Endothelial cell of umbilical vein (primary cell): ENCODE measurements around the gene SLC22A6. TPM values are rescaled to one million over a fixed set of nuclear protein-coding genes. Genes with fewer than 3 reads are reported as not detected.

Experiments
- BruUV-seq: library from RNA; stranded (reverse); fragments of 400-500 nt; replicated peaks from 2 replicates; lab custom pipeline; 2021; lab: Mats Ljungman, UMichigan
- CTCF ChIA-PET: fragments of 300-600, 350-600 bp; sonication (Branson Sonifier 250); formaldehyde crosslinking; loops from one replicate; lab custom pipeline; 2021; ENCODE audit warnings: antibody characterized with exemption, inconsistent platforms; lab: Charles Lee
- POLR2A ChIA-PET: fragments of 300-600, 350-600 bp; sonication (Branson Sonifier 250); formaldehyde crosslinking; loops from one replicate; lab custom pipeline; 2021; ENCODE audit warnings: antibody characterized with exemption, inconsistent platforms; lab: Charles Lee
- DNase-seq: peaks from one replicate; pipeline ENCODE4 v3.0.0-alpha.2; 2011; ENCODE audit warnings: low read depth, low spot score
- FAIRE-seq: peaks from 2 replicates; lab custom pipeline; 2011; peaks lifted over from hg19 to GRCh38; lab: Jason Lieb, UNC
- H2AFZ ChIP-seq: 2 replicates; pipeline ENCODE4 v1.6.0; 2012; ENCODE audit warnings: low read depth, low read length, control low read depth, inconsistent platforms
- H3K27ac ChIP-seq: 2 replicates; pipeline ENCODE4 v1.5.1; 2011; ENCODE audit warnings: low read depth, mild to moderate bottlenecking, control low read depth, low read length, moderate library complexity; ENCODE audit not compliant: insufficient read depth
- H3K27me3 ChIP-seq, 2 experiments: 2 replicates each; pipeline versions ENCODE4 v1.6.0 to v1.6.1; 2011; ENCODE audit warnings: low read length in 2 of 2, mixed read lengths in 1 of 2; ENCODE audit not compliant: control insufficient read depth in 2 of 2, insufficient read depth in 2 of 2
- H3K36me3 ChIP-seq, 2 experiments: 2 replicates in 1 of 2; 3 replicates in 1 of 2; pipeline ENCODE4 v1.5.1; 2011; ENCODE audit warnings: low read length in 2 of 2, mild to moderate bottlenecking in 1 of 2, moderate library complexity in 1 of 2; ENCODE audit not compliant: control insufficient read depth in 2 of 2, insufficient read depth in 2 of 2; ENCODE audit errors: extremely low read depth in 1 of 2
- H3K4me1 ChIP-seq: 3 replicates; pipeline ENCODE4 v1.5.1; 2011; ENCODE audit warnings: mild to moderate bottlenecking, low read length; ENCODE audit not compliant: control insufficient read depth, insufficient read depth; ENCODE audit errors: extremely low read depth
- H3K4me2 ChIP-seq: 2 replicates; pipeline ENCODE4 v1.6.1; 2011; ENCODE audit warnings: low read length, control low read depth, mixed read lengths; ENCODE audit not compliant: insufficient read depth
- H3K4me3 ChIP-seq, 3 experiments: fragments of 200-600 bp in 1 of 3; sonication (generic), shearing (Covaris generic) in 1 of 3; replicated peaks in 1 of 3; 2 replicates each; pipeline ENCODE4 v1.5.1; 2011 to 2016; ENCODE audit warnings: control low read depth in 3 of 3, low read length in 3 of 3, mild to moderate bottlenecking in 2 of 3, inconsistent platforms in 1 of 3, low read depth in 1 of 3, moderate library complexity in 1 of 3; ENCODE audit not compliant: insufficient read depth in 1 of 3
- H3K79me2 ChIP-seq: 2 replicates; pipeline ENCODE4 v1.6.0; 2012; ENCODE audit warnings: low read length, inconsistent platforms; ENCODE audit not compliant: control insufficient read depth, insufficient read depth
- H3K9ac ChIP-seq: replicated peaks from 2 replicates; pipeline ENCODE3; 2011; ENCODE audit warnings: low read length, control low read depth; ENCODE audit not compliant: insufficient read depth; ENCODE audit errors: extremely low read depth
- H3K9me1 ChIP-seq: replicated peaks from 3 replicates; pipeline ENCODE4 v1.6.0; 2011; ENCODE audit warnings: mild to moderate bottlenecking, low read length; ENCODE audit not compliant: control insufficient read depth, insufficient read depth; ENCODE audit errors: extremely low read depth
- H3K9me3 ChIP-seq: replicated peaks from 2 replicates; pipeline ENCODE4 v1.5.1; 2012; ENCODE audit warnings: low read length, inconsistent platforms; ENCODE audit not compliant: control insufficient read depth, insufficient read depth
- H4K20me1 ChIP-seq: replicated peaks from 2 replicates; pipeline ENCODE3; 2011; ENCODE audit warnings: mild to moderate bottlenecking, low read length; ENCODE audit not compliant: control insufficient read depth, insufficient read depth; ENCODE audit errors: extremely low read depth
- EZH2 ChIP-seq: IDR thresholded peaks from 2 replicates; pipeline ENCODE4 v1.6.1; 2012; ENCODE audit warnings: borderline replicate concordance, low read depth, mild to moderate bottlenecking, moderate library complexity, low read length, inconsistent platforms; ENCODE audit not compliant: severe bottlenecking
- FOS ChIP-seq: IDR thresholded peaks from 2 replicates; pipeline ENCODE4 v1.6.1; 2011; ENCODE audit warnings: mild to moderate bottlenecking, low read length, moderate library complexity, borderline replicate concordance; ENCODE audit not compliant: insufficient read depth
- GATA2 ChIP-seq: IDR thresholded peaks from 2 replicates; pipeline ENCODE4 v1.7.0; 2011; ENCODE audit warnings: low read depth, mild to moderate bottlenecking, moderate library complexity, mixed read lengths, low read length; ENCODE audit not compliant: insufficient read length, insufficient read depth
- JUN ChIP-seq: IDR thresholded peaks from 2 replicates; pipeline ENCODE4 v1.6.1; 2011; ENCODE audit warnings: borderline replicate concordance, low read depth; ENCODE audit not compliant: insufficient read length, insufficient read depth
- MYC ChIP-seq: IDR thresholded peaks from one replicate; pipeline ENCODE4 v1.6.1; 2011; ENCODE audit warnings: mild to moderate bottlenecking, low read depth, low read length
- POLR2A ChIP-seq: IDR thresholded peaks from 2 replicates; pipeline ENCODE4 v1.6.1; 2012; ENCODE audit warnings: low read depth, mild to moderate bottlenecking, control low read depth, low read length
- POLR2AphosphoS5 ChIP-seq: IDR thresholded peaks from 2 replicates; pipeline ENCODE4 v1.6.1; 2012; ENCODE audit warnings: low read depth, mild to moderate bottlenecking, control low read depth, low read length, moderate library complexity; ENCODE audit not compliant: insufficient read depth
- dilution Hi-C: fragments of 300-500 bp; cut with MboI; formaldehyde crosslinking; loops from one replicate; pipeline ENCODE4 v1.15.0; 2019; ENCODE audit warnings: low sequenced_read_pairs; ENCODE audit not compliant: extremely low pct_ligation_motif_present
- intact Hi-C: fragments of 100-400 bp; cut with micrococcal nuclease; formaldehyde crosslinking; loops from one replicate; pipeline ENCODE4 v1.10.0; 2022
- polyA plus RNA-seq, 4 experiments: library from polyadenylated mRNA; depleted of rRNA in 3 of 4; stranded (reverse) in 3 of 4; unstranded in 1 of 4; fragments of >200 nt; gene quantifications; 2 replicates each; pipeline versions ENCODE4 v1.2.1 to v1.2.3, GENCODE V29; 2011 to 2012; ENCODE audit warnings: missing spikeins in 1 of 4
- total RNA-seq: library from RNA; stranded (reverse); gene quantifications from 2 replicates; pipeline ENCODE4 v1.2.3, GENCODE V29; 2021
- TF ChIP-seq, protein P1 (sequence below): IDR thresholded peaks from 2 replicates; pipeline ENCODE4 v1.6.1; 2011; ENCODE audit not compliant: insufficient read depth, insufficient read length
- TF ChIP-seq, protein P2 (sequence below), 2 donors: IDR thresholded peaks; 1 replicate in 1 of 2; 2 replicates in 1 of 2; pipeline ENCODE4 v1.5.1; 2011; ENCODE audit warnings: low read length in 2 of 2, mild to moderate bottlenecking in 2 of 2, moderate library complexity in 2 of 2, control low read depth in 1 of 2, inconsistent platforms in 1 of 2, low read depth in 1 of 2; ENCODE audit not compliant: insufficient read depth in 1 of 2; ENCODE audit errors: extremely low read depth in 1 of 2

The SLC22A6 gene
- total and polyA plus RNA-seq, 2 donors (not counting 3 experiments of a cell fraction or from before 2014, with no cell fraction given): not detected

DNA sequence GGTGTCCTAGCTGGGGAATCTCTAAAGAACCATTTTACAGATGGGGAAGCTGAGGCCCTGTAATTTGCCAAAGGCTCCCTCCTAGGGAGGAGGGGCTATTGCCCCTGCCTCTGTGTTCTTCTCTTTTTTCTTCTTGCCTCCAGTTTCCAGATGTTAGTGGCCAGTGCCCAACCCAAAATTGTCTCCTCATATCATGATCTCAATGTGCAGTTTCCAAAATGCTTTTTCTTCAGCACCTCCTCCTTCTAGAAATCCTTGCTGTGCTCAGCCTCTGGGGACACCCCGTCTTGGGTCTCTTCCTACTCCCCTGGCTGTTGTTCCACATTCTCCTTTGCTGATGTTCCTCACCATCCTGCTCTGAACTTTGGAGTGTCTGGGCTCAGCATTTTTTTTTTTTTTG is 54.1 kb downstream of the SLC22A6 start:
- BruUV-seq: no TSS peak
- CTCF ChIA-PET: interaction anchor here (1.2 to 1.6 kb wide), 2 partner anchors 22 to 25 kb away, joined by 4 to 5 read pairs; no protein-coding TSS in a partner anchor
- dilution Hi-C loops: no loop called here
- Histone ChIP-seq H3K4me2 (no peak overlapping the region), H2AFZ (no peak overlapping the region), H3K9me1 (no peaks in the 10 kb centered on the region), H3K27me3 (peaks cover 16 to 20% of the 10 kb centered on the region in 2 experiments), H3K27ac (no peak overlapping the region), H3K9me3 (no peaks in the 10 kb centered on the region), H3K79me2 (no peaks in the 10 kb centered on the region), H4K20me1 (no peaks in the 10 kb centered on the region), H3K4me3 (no peak overlapping the region), H3K4me1 (peaks cover 2% of the 10 kb centered on the region), H3K36me3 (no peaks in the 10 kb centered on the region), H3K9ac (no peak overlapping the region)
- DNase-seq (no peak), FAIRE-seq (no peak)
- intact Hi-C loops: no loop called here
- POLR2A ChIA-PET: no interaction called here
- TF ChIP-seq GATA2 (no peak), FOS (no peak), JUN (no peak), POLR2A (no peak), POLR2AphosphoS5 (no peak), EZH2 (no peak), MYC (no peak)
- TF ChIP-seq, protein P1, sequence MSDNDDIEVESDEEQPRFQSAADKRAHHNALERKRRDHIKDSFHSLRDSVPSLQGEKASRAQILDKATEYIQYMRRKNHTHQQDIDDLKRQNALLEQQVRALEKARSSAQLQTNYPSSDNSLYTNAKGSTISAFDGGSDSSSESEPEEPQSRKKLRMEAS: no peak
- TF ChIP-seq, protein P2, sequence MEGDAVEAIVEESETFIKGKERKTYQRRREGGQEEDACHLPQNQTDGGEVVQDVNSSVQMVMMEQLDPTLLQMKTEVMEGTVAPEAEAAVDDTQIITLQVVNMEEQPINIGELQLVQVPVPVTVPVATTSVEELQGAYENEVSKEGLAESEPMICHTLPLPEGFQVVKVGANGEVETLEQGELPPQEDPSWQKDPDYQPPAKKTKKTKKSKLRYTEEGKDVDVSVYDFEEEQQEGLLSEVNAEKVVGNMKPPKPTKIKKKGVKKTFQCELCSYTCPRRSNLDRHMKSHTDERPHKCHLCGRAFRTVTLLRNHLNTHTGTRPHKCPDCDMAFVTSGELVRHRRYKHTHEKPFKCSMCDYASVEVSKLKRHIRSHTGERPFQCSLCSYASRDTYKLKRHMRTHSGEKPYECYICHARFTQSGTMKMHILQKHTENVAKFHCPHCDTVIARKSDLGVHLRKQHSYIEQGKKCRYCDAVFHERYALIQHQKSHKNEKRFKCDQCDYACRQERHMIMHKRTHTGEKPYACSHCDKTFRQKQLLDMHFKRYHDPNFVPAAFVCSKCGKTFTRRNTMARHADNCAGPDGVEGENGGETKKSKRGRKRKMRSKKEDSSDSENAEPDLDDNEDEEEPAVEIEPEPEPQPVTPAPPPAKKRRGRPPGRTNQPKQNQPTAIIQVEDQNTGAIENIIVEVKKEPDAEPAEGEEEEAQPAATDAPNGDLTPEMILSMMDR (IDR thresholded peaks at IDR 0.05; ENCODE audit: extremely low read depth in 1 of 2, insufficient read depth in 1 of 2, low read depth in 1 of 2, low read length in 2 of 2): no peak
